ENCODE data around the gene PLCB1. TPM values are rescaled to one million over a fixed set of nuclear protein-coding genes. Genes with fewer than 3 reads are reported as not detected.

The PLCB1 gene
- total and polyA plus RNA-seq, 10 of the 15 experiments (the other 5 are each of a cell fraction or from before 2014, with no cell fraction given) = 0.05 to 5.3 (median 0.17) TPM; not detected in 1

DNA sequence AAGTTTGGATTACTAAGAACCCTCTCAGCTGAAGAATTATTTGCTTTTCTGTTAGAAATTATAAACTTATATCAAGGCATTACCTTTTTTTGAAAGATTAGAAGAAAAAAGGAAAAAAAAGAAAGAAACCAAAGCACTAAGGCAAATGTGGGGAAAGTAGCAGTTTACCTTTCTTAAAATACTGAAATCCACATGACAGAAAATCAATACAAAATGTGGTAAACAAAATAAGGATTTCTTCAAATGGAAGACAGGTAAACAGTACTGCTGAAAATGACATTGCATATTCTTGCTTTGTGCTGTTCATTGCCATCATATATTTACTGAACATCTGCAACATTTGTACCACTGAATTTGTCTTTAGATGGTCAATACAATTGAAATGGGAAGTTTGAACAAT, 525.6 kb downstream of the PLCB1 start:
- H4K20me1 ChIP-seq (ENCODE audit: control insufficient read depth, insufficient read depth) = no peaks in the 10 kb centered on the region
- CTCF ChIA-PET = no interaction called here
- H3K27me3 ChIP-seq (replicated peaks in 1 of 2; ENCODE audit: control insufficient read depth in 2 of 2, insufficient read depth in 2 of 2, low read length in 1 of 2) = no peaks in the 10 kb centered on the region; a peak in 1 of 4 replicates
- TF ChIP-seq, protein P1, sequence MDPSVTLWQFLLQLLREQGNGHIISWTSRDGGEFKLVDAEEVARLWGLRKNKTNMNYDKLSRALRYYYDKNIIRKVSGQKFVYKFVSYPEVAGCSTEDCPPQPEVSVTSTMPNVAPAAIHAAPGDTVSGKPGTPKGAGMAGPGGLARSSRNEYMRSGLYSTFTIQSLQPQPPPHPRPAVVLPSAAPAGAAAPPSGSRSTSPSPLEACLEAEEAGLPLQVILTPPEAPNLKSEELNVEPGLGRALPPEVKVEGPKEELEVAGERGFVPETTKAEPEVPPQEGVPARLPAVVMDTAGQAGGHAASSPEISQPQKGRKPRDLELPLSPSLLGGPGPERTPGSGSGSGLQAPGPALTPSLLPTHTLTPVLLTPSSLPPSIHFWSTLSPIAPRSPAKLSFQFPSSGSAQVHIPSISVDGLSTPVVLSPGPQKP (IDR thresholded peaks at IDR 0.05; ENCODE audit: low read depth, low read length) = no peak
- TF ChIP-seq, protein P2, sequence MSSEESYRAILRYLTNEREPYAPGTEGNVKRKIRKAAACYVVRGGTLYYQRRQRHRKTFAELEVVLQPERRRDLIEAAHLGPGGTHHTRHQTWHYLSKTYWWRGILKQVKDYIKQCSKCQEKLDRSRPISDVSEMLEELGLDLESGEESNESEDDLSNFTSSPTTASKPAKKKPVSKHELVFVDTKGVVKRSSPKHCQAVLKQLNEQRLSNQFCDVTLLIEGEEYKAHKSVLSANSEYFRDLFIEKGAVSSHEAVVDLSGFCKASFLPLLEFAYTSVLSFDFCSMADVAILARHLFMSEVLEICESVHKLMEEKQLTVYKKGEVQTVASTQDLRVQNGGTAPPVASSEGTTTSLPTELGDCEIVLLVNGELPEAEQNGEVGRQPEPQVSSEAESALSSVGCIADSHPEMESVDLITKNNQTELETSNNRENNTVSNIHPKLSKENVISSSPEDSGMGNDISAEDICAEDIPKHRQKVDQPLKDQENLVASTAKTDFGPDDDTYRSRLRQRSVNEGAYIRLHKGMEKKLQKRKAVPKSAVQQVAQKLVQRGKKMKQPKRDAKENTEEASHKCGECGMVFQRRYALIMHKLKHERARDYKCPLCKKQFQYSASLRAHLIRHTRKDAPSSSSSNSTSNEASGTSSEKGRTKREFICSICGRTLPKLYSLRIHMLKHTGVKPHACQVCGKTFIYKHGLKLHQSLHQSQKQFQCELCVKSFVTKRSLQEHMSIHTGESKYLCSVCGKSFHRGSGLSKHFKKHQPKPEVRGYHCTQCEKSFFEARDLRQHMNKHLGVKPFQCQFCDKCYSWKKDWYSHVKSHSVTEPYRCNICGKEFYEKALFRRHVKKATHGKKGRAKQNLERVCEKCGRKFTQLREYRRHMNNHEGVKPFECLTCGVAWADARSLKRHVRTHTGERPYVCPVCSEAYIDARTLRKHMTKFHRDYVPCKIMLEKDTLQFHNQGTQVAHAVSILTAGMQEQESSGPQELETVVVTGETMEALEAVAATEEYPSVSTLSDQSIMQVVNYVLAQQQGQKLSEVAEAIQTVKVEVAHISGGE (CRISPR knock-in tag; IDR thresholded peaks at IDR 0.05) = no peak
- TF ChIP-seq TARDBP (IDR thresholded peaks at IDR 0.05; ENCODE audit: borderline replicate concordance) = no peak
- TF ChIP-seq, protein P3, sequence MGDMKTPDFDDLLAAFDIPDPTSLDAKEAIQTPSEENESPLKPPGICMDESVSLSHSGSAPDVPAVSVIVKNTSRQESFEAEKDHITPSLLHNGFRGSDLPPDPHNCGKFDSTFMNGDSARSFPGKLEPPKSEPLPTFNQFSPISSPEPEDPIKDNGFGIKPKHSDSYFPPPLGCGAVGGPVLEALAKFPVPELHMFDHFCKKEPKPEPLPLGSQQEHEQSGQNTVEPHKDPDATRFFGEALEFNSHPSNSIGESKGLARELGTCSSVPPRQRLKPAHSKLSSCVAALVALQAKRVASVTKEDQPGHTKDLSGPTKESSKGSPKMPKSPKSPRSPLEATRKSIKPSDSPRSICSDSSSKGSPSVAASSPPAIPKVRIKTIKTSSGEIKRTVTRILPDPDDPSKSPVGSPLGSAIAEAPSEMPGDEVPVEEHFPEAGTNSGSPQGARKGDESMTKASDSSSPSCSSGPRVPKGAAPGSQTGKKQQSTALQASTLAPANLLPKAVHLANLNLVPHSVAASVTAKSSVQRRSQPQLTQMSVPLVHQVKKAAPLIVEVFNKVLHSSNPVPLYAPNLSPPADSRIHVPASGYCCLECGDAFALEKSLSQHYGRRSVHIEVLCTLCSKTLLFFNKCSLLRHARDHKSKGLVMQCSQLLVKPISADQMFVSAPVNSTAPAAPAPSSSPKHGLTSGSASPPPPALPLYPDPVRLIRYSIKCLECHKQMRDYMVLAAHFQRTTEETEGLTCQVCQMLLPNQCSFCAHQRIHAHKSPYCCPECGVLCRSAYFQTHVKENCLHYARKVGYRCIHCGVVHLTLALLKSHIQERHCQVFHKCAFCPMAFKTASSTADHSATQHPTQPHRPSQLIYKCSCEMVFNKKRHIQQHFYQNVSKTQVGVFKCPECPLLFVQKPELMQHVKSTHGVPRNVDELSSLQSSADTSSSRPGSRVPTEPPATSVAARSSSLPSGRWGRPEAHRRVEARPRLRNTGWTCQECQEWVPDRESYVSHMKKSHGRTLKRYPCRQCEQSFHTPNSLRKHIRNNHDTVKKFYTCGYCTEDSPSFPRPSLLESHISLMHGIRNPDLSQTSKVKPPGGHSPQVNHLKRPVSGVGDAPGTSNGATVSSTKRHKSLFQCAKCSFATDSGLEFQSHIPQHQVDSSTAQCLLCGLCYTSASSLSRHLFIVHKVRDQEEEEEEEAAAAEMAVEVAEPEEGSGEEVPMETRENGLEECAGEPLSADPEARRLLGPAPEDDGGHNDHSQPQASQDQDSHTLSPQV (IDR thresholded peaks at IDR 0.05) = no peak
- TF ChIP-seq SREBF2 (IDR thresholded peaks at IDR 0.05; ENCODE audit: low read length) = no peak
- TF ChIP-seq, protein P4, sequence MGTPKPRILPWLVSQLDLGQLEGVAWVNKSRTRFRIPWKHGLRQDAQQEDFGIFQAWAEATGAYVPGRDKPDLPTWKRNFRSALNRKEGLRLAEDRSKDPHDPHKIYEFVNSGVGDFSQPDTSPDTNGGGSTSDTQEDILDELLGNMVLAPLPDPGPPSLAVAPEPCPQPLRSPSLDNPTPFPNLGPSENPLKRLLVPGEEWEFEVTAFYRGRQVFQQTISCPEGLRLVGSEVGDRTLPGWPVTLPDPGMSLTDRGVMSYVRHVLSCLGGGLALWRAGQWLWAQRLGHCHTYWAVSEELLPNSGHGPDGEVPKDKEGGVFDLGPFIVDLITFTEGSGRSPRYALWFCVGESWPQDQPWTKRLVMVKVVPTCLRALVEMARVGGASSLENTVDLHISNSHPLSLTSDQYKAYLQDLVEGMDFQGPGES (IDR thresholded peaks at IDR 0.05) = no peak
- TF ChIP-seq SMC3 (IDR thresholded peaks at IDR 0.05; ENCODE audit: borderline replicate concordance, low read length) = no peak
- TF ChIP-seq, protein P5, sequence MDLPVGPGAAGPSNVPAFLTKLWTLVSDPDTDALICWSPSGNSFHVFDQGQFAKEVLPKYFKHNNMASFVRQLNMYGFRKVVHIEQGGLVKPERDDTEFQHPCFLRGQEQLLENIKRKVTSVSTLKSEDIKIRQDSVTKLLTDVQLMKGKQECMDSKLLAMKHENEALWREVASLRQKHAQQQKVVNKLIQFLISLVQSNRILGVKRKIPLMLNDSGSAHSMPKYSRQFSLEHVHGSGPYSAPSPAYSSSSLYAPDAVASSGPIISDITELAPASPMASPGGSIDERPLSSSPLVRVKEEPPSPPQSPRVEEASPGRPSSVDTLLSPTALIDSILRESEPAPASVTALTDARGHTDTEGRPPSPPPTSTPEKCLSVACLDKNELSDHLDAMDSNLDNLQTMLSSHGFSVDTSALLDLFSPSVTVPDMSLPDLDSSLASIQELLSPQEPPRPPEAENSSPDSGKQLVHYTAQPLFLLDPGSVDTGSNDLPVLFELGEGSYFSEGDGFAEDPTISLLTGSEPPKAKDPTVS (IDR thresholded peaks at IDR 0.05; ENCODE audit: low read depth, low read length) = no peak
- DNase-seq (ENCODE audit: low read depth, low spot score) (no peak), FAIRE-seq (peak; percentile 44), ATAC-seq (no peak)
- SMC1A ChIA-PET (ENCODE audit: uncharacterized antibody, unreplicated experiment) = no interaction called here
- no peak overlapping the region for H3K27ac ChIP-seq (ENCODE audit: control insufficient read depth, insufficient read depth)
- no peaks in the 10 kb centered on the region for H3K79me2 ChIP-seq (ENCODE audit: control insufficient read depth, insufficient read depth, low read length)
- intact Hi-C loops (cut with micrococcal nuclease; ENCODE audit: unreplicated experiment) = no loop called here
- no TSS peak for BruUV-seq (replicated peaks)
- no peaks in the 10 kb centered on the region for H3K36me3 ChIP-seq (ENCODE audit: control insufficient read depth in 2 of 2, insufficient read depth in 2 of 2, low read length in 1 of 2)
- no peaks in the 10 kb centered on the region for H3K9me3 ChIP-seq (replicated peaks; ENCODE audit: control insufficient read depth, insufficient read depth, low read length)
- H2AFZ ChIP-seq (ENCODE audit: control insufficient read depth, low read depth, low read length) = no peak overlapping the region
- no peak overlapping the region for H3K9ac ChIP-seq (ENCODE audit: control insufficient read depth, insufficient read depth, low read length)
- POLR2A ChIA-PET = no interaction called here
- no peak overlapping the region for H3K4me3 ChIP-seq
- no peaks in the 10 kb centered on the region for H3K4me1 ChIP-seq (ENCODE audit: control insufficient read depth, insufficient read depth, low read length)
- H3K4me2 ChIP-seq (ENCODE audit: control insufficient read depth, insufficient read depth) = no peak overlapping the region
- in situ Hi-C loops (cut with MboI) = no loop called here
- RAD21 ChIA-PET (ENCODE audit: unreplicated experiment) = no interaction called here
